Gastroesophageal sphincter (tissue), 3 donors: ENCODE data around the gene SH3RF2.

Experiments
- EP300 ChIP-seq: sonication (generic); formaldehyde crosslinking; IDR thresholded peaks from one replicate; pipeline ENCODE4 v1.6.1; 2017; ENCODE audit warnings: antibody characterized with exemption, mild to moderate bottlenecking
- POLR2A ChIP-seq, 2 donors: fragments of 450-650 bp; IDR thresholded peaks; one replicate each; pipeline ENCODE4 v1.6.1; 2017; ENCODE audit warnings: antibody characterized with exemption in 2 of 2, mild to moderate bottlenecking in 2 of 2, moderate library complexity in 1 of 2
- POLR2AphosphoS5 ChIP-seq: sonication (generic); formaldehyde crosslinking; IDR thresholded peaks from one replicate; pipeline ENCODE4 v1.6.1; 2017; ENCODE audit warnings: antibody characterized with exemption
- TF ChIP-seq, protein P1 (sequence below), 4 experiments: fragments of 200-600 bp in 2 of 4; fragments of 450-650 bp in 2 of 4; sonication (generic) in 1 of 4; IDR thresholded peaks; one replicate each; pipeline ENCODE4 v1.5.1; 2017 to 2019; ENCODE audit warnings: antibody characterized with exemption in 4 of 4, mild to moderate bottlenecking in 2 of 4, moderate library complexity in 2 of 4

DNA sequence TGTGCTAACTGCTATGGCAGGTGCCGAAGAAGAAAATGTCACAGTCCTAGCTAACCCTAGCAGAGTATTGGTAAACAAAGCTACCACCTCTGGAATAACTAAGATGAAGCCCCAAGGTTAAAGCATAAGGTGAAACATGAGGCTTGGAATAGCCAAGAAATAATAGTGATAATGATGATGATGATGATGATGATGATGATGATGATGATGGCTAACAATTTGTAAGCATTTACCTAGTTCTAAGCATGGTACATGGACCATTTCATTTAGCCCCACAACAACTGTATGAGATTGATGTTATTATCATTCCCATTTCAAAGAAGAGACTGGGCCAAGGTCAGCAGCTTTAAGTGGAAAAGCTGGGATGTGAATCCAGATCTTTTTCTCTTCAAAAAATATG is 35.3 kb downstream of the SH3RF2 start:
- TF ChIP-seq, protein P1, sequence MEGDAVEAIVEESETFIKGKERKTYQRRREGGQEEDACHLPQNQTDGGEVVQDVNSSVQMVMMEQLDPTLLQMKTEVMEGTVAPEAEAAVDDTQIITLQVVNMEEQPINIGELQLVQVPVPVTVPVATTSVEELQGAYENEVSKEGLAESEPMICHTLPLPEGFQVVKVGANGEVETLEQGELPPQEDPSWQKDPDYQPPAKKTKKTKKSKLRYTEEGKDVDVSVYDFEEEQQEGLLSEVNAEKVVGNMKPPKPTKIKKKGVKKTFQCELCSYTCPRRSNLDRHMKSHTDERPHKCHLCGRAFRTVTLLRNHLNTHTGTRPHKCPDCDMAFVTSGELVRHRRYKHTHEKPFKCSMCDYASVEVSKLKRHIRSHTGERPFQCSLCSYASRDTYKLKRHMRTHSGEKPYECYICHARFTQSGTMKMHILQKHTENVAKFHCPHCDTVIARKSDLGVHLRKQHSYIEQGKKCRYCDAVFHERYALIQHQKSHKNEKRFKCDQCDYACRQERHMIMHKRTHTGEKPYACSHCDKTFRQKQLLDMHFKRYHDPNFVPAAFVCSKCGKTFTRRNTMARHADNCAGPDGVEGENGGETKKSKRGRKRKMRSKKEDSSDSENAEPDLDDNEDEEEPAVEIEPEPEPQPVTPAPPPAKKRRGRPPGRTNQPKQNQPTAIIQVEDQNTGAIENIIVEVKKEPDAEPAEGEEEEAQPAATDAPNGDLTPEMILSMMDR (IDR thresholded peaks at IDR 0.05), result no peak
- TF ChIP-seq POLR2A (IDR thresholded peaks at IDR 0.05), result no peak
- TF ChIP-seq POLR2AphosphoS5, result no peak
- no peak for TF ChIP-seq EP300
